Colonic mucosa (tissue), 4 donors: Measurements from ENCODE around the gene R3HDM1. TPM values are rescaled to one million over a fixed set of nuclear protein-coding genes. Genes with fewer than 3 reads are reported as not detected.
"Not testable (repeated sequence)": the region's sequence is repeated elsewhere in the genome, so short reads cannot be mapped to it uniquely, and the experiment has no call there.

Experiments used
- DNase-seq: peaks from one replicate; pipeline ENCODE4 v3.0.0-alpha.2; 2020
- H3K27ac ChIP-seq: fragments of 200-600 bp; one replicate; pipeline ENCODE4 v1.8.0; 2021
- H3K27me3 ChIP-seq: fragments of 200-600 bp; one replicate; pipeline ENCODE4 v1.8.0; 2021
- H3K36me3 ChIP-seq: fragments of 200-600 bp; one replicate; pipeline ENCODE4 v1.8.0; 2021
- H3K4me1 ChIP-seq: fragments of 200-600 bp; one replicate; pipeline ENCODE4 v1.8.0; 2021; ENCODE audit warnings: mild to moderate bottlenecking
- H3K4me3 ChIP-seq: fragments of 200-600 bp; one replicate; pipeline ENCODE4 v1.8.0; 2021
- H3K9ac ChIP-seq, 2 donors: one replicate each; pipeline ENCODE4 v1.7.0; 2013; ENCODE audit warnings: control low read depth in 2 of 2, low read depth in 2 of 2, low read length in 2 of 2
- H3K9me3 ChIP-seq: fragments of 200-600 bp; one replicate; pipeline ENCODE4 v1.8.0; 2021
- CTCF ChIP-seq: fragments of 200-600 bp; IDR thresholded peaks from one replicate; pipeline ENCODE4 v1.8.0; 2022; ENCODE audit warnings: antibody characterized with exemption, mild to moderate bottlenecking
- intact Hi-C: fragments of 100-400 bp; cut with DNase I; formaldehyde crosslinking; loops from one replicate; pipeline ENCODE4 v1.14.1; 2022
- total RNA-seq, 2 donors: library from RNA; stranded (reverse); fragmentation: NEBNext Ultra II Directional in 1 of 2; extraction: Animal tissue kit (Norgen Biotek cat#: 25700) in 1 of 2; gene quantifications; one replicate each; pipeline ENCODE4 v1.2.1, GENCODE V29; 2021
- donor health status: healthy.
- donor health status: DM: no; HTN: no; CAD: no.
- donor health status: DM: no; HTN: no; CAD: no.

R3HDM1 gene
- total RNA-seq, 2 donors from 2014 or later, result 22.7 to 34.2 TPM

DNA sequence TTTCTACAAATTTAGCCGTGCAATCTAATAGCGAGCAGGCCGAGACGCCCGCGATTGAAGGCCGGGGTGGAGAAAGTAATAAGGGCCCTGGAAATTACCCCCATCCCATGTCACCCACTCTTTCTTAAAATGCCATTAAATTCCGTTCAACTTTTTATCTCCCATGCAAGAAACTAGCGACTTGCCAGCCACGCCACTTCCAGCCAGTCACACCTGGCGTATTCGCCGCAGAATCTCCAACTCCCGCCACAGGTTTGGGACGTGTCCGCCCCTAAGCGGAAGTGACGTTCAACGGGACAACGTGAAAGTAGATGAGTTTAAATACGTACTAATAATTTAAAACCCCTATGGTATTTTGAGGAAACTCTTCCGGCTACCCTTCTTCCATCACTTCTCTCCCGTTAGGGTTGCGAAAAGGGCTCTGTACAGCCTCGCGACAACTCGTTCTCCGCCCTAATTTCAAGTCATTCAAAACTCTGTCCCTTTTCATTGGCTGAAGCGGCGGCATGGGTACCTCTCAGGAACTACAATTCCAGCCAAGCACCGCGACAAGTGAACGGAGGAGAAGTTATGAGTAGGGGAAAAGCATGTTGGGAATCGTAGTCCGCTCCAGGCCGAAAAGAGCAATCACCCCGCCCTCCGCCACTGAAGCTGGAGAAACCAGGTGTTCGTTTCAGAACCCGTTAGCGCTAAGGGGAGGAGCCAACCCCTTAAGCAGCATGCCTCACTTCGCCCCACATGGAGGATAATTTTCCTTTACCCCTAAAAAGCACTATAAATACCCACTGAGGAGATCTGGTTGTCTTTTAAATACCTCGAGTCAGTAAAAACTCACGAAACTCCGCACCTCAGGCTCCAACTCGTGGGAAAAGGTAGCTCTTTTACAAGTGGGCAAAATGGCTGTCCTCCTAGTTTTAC lies 712 bp upstream of the R3HDM1 start, which contains the start of gene ZRANB3:
Gene ZRANB3, minus strand, starts transcription at position 906 of the 918 bp plus-strand sequence.
- no peaks in the 10 kb centered on the region for H3K9me3 ChIP-seq
- TF ChIP-seq CTCF, result no peak
- no peaks in the 10 kb centered on the region for H3K27me3 ChIP-seq
- H3K27ac ChIP-seq, result peak within 1 kb of the TSS; percentile 90
- intact Hi-C loops, result no loop called here
- peaks cover 8% of the 10 kb centered on the region for H3K4me1 ChIP-seq
- H3K36me3 ChIP-seq, result no peaks in the 10 kb centered on the region
- H3K9ac ChIP-seq, result peak within 1 kb of the TSS; percentile 75 to 84
- DNase-seq, result peak; percentile 95
- peak within 1 kb of the TSS; percentile 78 for H3K4me3 ChIP-seq

GRCh38 chr2:135532581-135532980 lies 1.3 kb downstream of the R3HDM1 start:
- no peaks in the 10 kb centered on the region for H3K27me3 ChIP-seq
- no peak overlapping the region for H3K27ac ChIP-seq
- peaks cover 8% of the 10 kb centered on the region for H3K4me1 ChIP-seq
- intact Hi-C loops, result no loop called here
- no peak for TF ChIP-seq CTCF
- no peak overlapping the region for H3K9ac ChIP-seq
- DNase-seq, result no peak
- no peaks in the 10 kb centered on the region for H3K36me3 ChIP-seq
- H3K9me3 ChIP-seq, result no peaks in the 10 kb centered on the region
- peak overlapping the region; percentile 78 for H3K4me3 ChIP-seq

DNA sequence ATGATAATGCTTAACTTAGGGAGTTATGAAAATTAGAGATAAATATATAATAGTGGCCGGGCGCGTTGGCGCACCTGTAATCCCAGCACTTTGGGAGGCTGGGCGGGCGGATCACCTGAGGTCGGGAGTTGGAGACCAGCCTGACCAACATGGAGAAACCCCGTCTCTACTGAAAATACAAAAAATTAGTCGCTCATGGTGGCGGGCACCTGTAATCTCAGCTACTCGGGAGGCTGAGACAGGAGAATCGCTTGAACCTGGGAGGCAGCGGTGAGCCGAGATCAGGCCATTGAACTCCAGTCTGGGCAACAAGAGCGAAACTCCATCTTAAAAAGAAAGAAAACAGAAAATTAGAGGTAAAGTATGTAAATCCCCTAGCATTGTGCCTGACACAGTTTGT lies 2.3 kb downstream of the R3HDM1 start:
- H3K4me1 ChIP-seq, H3K9ac ChIP-seq, DNase-seq, H3K27ac ChIP-seq, intact Hi-C loops, H3K36me3 ChIP-seq, H3K27me3 ChIP-seq, H3K9me3 ChIP-seq, H3K4me3 ChIP-seq: not testable (repeated sequence)

GRCh38 chr2:135546436-135546835 lies 15.2 kb downstream of the R3HDM1 start:
- Histone ChIP-seq H3K9me3 (no peaks in the 10 kb centered on the region), H3K36me3 (no peaks in the 10 kb centered on the region), H3K4me1 (no peaks in the 10 kb centered on the region), H3K4me3 (no peak overlapping the region), H3K27me3 (no peaks in the 10 kb centered on the region), H3K9ac (no peak overlapping the region), H3K27ac (no peak overlapping the region)
- DNase-seq, result no peak
- no peak for TF ChIP-seq CTCF
- intact Hi-C loops, result no loop called here

- H3K27ac ChIP-seq, result no peak overlapping the region
- no peak overlapping the region for H3K9ac ChIP-seq
- no peaks in the 10 kb centered on the region for H3K27me3 ChIP-seq
- H3K4me1 ChIP-seq, result no peaks in the 10 kb centered on the region
- H3K36me3 ChIP-seq, result no peaks in the 10 kb centered on the region
- intact Hi-C loops, result no loop called here
- no peak for TF ChIP-seq CTCF
- H3K4me3 ChIP-seq, result no peak overlapping the region
- DNase-seq, result no peak
- no peaks in the 10 kb centered on the region for H3K9me3 ChIP-seq
Observed at GRCh38 chr2:135547311-135547710, 16.0 kb downstream of the R3HDM1 start.

DNA sequence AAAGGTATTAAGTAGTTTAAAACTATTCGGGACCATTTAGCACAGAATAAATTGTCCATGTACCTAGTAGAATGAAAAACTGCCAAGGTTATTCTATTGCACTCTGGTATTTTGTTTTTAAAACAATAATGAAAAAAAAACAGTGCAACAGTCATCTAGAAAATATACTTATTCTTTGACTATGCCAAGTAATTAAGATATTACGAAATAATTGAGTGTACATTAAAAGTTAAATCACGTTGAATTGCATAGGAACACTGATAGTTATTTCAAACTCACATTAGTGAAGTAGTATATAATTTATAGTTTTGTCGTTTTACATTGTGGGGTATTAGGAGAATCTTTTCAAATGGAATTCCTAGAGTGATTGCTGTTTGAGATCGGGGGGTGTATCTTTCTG lies 20.1 kb downstream of the R3HDM1 start:
- TF ChIP-seq CTCF, result no peak
- Histone ChIP-seq H3K9me3 (no peaks in the 10 kb centered on the region), H3K4me3 (no peak overlapping the region), H3K9ac (no peak overlapping the region), H3K36me3 (no peaks in the 10 kb centered on the region), H3K27ac (no peak overlapping the region), H3K4me1 (no peaks in the 10 kb centered on the region), H3K27me3 (no peaks in the 10 kb centered on the region)
- intact Hi-C loops, result no loop called here
- DNase-seq, result no peak
